Left lung (tissue), 10 donors: Measurements from ENCODE around the gene EEF1AKMT3. TPM values are rescaled to one million over a fixed set of nuclear protein-coding genes. Genes with fewer than 3 reads are reported as not detected.

ENCODE experiments used
- ATAC-seq: fragments of 200-7000 bp; cut with Tn5 transposase; one replicate; pipeline ENCODE4 v1.9.1; 2020; ENCODE audit warnings: moderate library complexity
- DNase-seq, 4 donors: peaks; one replicate each; pipeline ENCODE4 v3.0.0-alpha.2; 2013 to 2020
- H3K27ac ChIP-seq, 2 donors: fragments of 200-600 bp; sonication (generic) in 1 of 2; one replicate each; pipeline versions ENCODE4 v1.5.0 to v1.8.0; 2020 to 2021
- H3K27me3 ChIP-seq, 2 donors: fragments of 200-600 bp; sonication (generic) in 1 of 2; one replicate each; pipeline versions ENCODE4 v1.5.0 to v1.8.0; 2020 to 2021
- H3K36me3 ChIP-seq, 2 donors: fragments of 200-600 bp; sonication (generic) in 1 of 2; one replicate each; pipeline versions ENCODE4 v1.5.0 to v1.8.0; 2020 to 2021
- H3K4me1 ChIP-seq, 2 donors: fragments of 200-600 bp; one replicate each; pipeline ENCODE4 v1.8.0; 2021
- H3K4me3 ChIP-seq, 2 donors: fragments of 200-600 bp; sonication (generic) in 1 of 2; one replicate each; pipeline versions ENCODE4 v1.5.0 to v1.8.0; 2020 to 2021; ENCODE audit warnings: mild to moderate bottlenecking in 1 of 2
- H3K9me3 ChIP-seq, 2 donors: fragments of 200-600 bp; sonication (generic) in 1 of 2; one replicate each; pipeline versions ENCODE4 v1.5.0 to v1.8.0; 2020 to 2021
- intact Hi-C, 2 donors: fragments of 100-400 bp; cut with DNase I; formaldehyde crosslinking; loops; one replicate each; pipeline versions ENCODE4 v1.11.2 to v1.14.2; 2022
- polyA plus RNA-seq, 6 donors: library from polyadenylated mRNA; unstranded; fragments of 120-200 nt; gene quantifications; one replicate each; pipeline ENCODE4 v1.2.1, GENCODE V29; 2013; ENCODE audit not compliant: insufficient read length in 6 of 6
- total RNA-seq, 2 donors: library from RNA; stranded (reverse); fragmentation: NEBNext Ultra II Directional; extraction: Animal tissue kit (Norgen Biotek cat#: 25700); gene quantifications; one replicate each; pipeline ENCODE4 v1.2.1, GENCODE V29; 2021
- TF ChIP-seq, protein P1 (sequence below), 2 donors: fragments of 200-600 bp; sonication (generic) in 1 of 2; IDR thresholded peaks; one replicate each; pipeline versions ENCODE4 v1.5.0 to v1.8.0; 2021; ENCODE audit warnings: antibody characterized with exemption in 2 of 2
- donor health status: DM: no; HTN: yes; CAD: no.
- donor health status: DM: no; HTN: no; CAD: no.

The EEF1AKMT3 gene
- total and polyA plus RNA-seq, 8 donors: 6.2 to 19.7 (median 16.6) TPM

DNA sequence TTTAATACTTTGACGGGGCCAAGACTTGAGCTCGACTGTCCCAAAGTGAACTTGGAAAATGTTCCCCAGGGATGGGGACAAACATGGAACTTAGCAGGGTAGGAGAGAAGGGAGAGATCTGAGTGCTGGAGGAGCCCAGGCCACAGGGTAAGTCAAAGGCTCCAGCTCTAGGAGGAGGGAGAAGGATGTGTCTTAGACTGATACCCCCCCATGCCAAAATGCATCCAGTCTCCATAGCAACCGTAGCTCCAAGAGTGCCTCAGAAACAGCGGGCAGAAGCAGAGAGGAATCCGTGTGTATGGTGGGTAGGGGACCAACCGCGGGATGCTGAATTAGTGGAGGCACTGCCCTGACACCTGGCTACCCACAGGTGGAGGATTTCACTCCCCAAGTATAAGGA, 33.0 kb upstream of the EEF1AKMT3 start:
- Histone ChIP-seq H3K9me3 (no peaks in the 10 kb centered on the region), H3K36me3 (peaks cover 0 to 20% of the 10 kb centered on the region in 2 donors), H3K27me3 (peaks cover 48 to 73% of the 10 kb centered on the region in 2 donors), H3K4me1 (peaks cover 13 to 63% of the 10 kb centered on the region in 2 donors), H3K4me3 (no peak overlapping the region), H3K27ac (no peak overlapping the region)
- intact Hi-C loops: no loop called here
- no peak for DNase-seq
- no peak for ATAC-seq
- TF ChIP-seq, protein P1, sequence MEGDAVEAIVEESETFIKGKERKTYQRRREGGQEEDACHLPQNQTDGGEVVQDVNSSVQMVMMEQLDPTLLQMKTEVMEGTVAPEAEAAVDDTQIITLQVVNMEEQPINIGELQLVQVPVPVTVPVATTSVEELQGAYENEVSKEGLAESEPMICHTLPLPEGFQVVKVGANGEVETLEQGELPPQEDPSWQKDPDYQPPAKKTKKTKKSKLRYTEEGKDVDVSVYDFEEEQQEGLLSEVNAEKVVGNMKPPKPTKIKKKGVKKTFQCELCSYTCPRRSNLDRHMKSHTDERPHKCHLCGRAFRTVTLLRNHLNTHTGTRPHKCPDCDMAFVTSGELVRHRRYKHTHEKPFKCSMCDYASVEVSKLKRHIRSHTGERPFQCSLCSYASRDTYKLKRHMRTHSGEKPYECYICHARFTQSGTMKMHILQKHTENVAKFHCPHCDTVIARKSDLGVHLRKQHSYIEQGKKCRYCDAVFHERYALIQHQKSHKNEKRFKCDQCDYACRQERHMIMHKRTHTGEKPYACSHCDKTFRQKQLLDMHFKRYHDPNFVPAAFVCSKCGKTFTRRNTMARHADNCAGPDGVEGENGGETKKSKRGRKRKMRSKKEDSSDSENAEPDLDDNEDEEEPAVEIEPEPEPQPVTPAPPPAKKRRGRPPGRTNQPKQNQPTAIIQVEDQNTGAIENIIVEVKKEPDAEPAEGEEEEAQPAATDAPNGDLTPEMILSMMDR (IDR thresholded peaks at IDR 0.05): no peak

DNA sequence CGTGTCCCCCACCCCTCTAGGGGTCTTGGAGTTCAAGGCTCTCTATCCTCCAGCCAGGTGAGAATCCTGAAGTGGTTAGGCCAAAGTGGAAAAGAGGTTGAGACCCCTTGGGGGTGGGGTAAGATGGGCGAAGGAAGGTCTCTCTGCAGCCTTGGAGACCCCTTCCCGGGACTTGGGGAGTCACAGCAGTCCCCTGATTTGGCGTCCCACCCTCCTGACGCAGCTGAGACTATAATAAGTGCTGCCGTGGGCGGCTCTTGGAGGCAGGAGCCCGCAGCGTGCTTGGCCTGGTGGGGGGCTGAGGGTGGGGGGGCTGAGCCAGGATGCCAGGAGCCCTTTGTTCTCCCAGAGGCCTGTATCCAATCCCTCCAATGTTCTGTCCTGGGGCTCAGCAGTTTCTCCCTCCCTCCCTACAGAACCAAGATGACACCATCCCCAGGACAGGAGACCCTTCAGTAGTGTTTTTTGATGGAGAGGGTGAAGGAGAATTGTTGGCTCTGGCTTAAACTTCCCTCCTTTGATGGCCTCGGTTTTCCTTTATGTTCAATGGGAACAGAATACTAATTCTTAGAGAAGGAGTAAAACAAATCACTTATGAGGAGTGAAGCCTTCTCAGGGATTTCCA, 32.4 kb upstream of the EEF1AKMT3 start:
- H3K4me3 ChIP-seq: no peak overlapping the region
- no peaks in the 10 kb centered on the region for H3K9me3 ChIP-seq
- DNase-seq (no peak), ATAC-seq (no peak)
- H3K36me3 ChIP-seq: peaks cover 0 to 14% of the 10 kb centered on the region in 2 donors
- intact Hi-C loops: no loop called here
- H3K27me3 ChIP-seq: peaks cover 46 to 67% of the 10 kb centered on the region in 2 donors
- TF ChIP-seq, protein P1 (IDR thresholded peaks at IDR 0.05): no peak
- H3K27ac ChIP-seq: no peak overlapping the region
- peaks cover 13 to 63% of the 10 kb centered on the region in 2 donors for H3K4me1 ChIP-seq

DNA sequence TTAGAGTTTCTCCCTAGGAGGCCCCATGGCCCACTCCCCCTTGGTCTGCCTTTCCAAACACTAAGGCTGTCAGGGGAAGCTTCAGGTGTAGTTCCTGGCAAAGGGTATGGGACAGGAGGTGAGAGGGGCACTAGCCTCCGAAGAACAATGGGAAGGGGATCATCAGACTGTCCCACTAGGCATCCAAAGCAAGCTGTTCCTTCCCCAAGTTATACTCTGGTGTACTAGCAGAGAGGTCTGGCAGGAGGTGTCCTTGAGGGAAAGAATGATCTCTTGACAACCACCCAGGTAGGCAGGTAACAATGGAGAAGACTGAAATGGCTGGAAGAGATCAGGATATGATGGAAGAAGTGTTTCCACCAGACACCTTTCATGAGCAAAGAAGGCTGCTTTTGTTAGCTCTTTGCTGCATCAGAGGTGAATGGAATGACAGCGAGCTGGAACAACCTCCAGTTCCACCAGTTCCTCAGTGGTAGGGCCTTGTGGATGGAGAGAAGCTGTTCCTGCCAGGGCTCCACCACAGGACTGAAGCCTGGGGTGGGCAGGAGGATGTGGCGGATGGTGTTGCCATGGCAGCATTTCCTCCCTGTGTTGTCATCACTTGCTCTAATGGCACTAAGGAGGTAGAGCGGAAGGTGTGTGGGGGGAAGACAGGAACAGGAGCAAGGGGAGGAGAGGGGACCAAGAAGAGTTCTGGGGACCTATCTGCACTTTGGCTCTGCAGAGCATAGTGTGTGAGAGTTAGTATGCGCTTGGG, 31.6 kb upstream of the EEF1AKMT3 start:
- intact Hi-C loops: no loop called here
- H3K4me1 ChIP-seq: peaks cover 13 to 65% of the 10 kb centered on the region in 2 donors
- H3K27me3 ChIP-seq: peaks cover 39 to 58% of the 10 kb centered on the region in 2 donors
- ATAC-seq (no peak), DNase-seq (no peak)
- no peaks in the 10 kb centered on the region for H3K9me3 ChIP-seq
- peaks cover 0 to 8% of the 10 kb centered on the region in 2 donors for H3K36me3 ChIP-seq
- peak overlapping the region in 1 of 2 donors; percentile 81 for H3K27ac ChIP-seq
- peak overlapping the region in 1 of 2 donors; percentile 50 for H3K4me3 ChIP-seq
- TF ChIP-seq, protein P1 (IDR thresholded peaks at IDR 0.05): no peak

DNA sequence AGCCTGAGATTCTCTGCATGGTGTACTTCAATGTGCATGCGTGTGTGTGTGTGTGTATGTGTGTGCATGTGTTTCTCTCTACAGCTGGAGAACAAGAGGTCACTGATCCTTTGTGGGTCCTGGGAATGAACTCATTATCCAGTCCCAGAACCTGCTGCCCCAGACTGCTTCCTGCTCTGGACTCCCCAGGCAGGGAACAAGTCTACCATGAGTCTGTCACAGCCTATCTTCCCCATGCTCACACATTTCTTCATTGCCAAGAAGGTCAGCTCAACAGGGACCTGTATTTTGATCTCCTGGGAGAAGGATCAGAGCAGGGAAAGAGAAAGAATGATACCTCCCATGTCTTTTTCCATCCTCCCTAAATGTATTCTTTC, 31.0 kb upstream of the EEF1AKMT3 start:
- H3K36me3 ChIP-seq: peaks cover 0 to 13% of the 10 kb centered on the region in 2 donors
- H3K27me3 ChIP-seq: peaks cover 34 to 53% of the 10 kb centered on the region in 2 donors
- peak overlapping the region in 1 of 2 donors; percentile 50 for H3K4me3 ChIP-seq
- no peaks in the 10 kb centered on the region for H3K9me3 ChIP-seq
- TF ChIP-seq, protein P1 (IDR thresholded peaks at IDR 0.05): no peak
- ATAC-seq (no peak), DNase-seq (no peak)
- H3K27ac ChIP-seq: peak overlapping the region in 1 of 2 donors; percentile 81
- intact Hi-C loops: no loop called here
- peaks cover 13 to 65% of the 10 kb centered on the region in 2 donors for H3K4me1 ChIP-seq
